ENCODE data around the gene SPRY1.

DNA sequence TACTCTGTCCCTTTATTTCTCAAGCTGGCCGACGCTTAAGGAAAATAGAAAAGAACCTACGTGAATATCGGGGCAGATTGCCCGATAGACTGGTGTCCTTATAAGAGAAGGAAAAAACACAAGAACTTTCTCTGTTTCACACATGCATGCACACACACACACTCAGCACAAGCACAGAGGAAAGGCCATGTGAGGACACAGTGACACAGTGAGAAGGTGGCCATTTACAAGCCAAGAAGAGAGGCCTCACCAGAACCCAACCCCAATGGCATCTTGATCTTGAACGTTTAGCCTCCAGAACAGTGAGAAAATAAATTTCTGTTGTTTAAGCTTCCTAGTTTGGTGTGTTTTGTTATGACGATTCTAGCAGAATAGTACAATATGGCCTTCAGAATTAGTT lies 37.0 kb downstream of the SPRY1 start:
- TF ChIP-seq POLR2A (IDR thresholded peaks at IDR 0.05; ENCODE audit: borderline replicate concordance, extremely low read depth, insufficient read depth, insufficient read length) (no peak), POLR2AphosphoS5 (IDR thresholded peaks at IDR 0.05; ENCODE audit: low read depth, low read length) (no peak), EZH2 (IDR thresholded peaks at IDR 0.05) (no peak), EZH2phosphoT487 (IDR thresholded peaks at IDR 0.05; ENCODE audit: borderline replicate concordance) (no peak), CTCF (IDR thresholded peaks at IDR 0.05 in 2 of 3, conservative IDR thresholded peaks at IDR 0.05 in 1 of 3; ENCODE audit: borderline replicate concordance in 1 of 3, insufficient read depth in 1 of 3, low read depth in 2 of 3, low read length in 2 of 3) (no peak), ELF1 (IDR thresholded peaks at IDR 0.05; ENCODE audit: borderline replicate concordance, low read depth) (no peak), MAX (IDR thresholded peaks at IDR 0.05) (no peak), JUND (IDR thresholded peaks at IDR 0.05) (no peak), YY1 (IDR thresholded peaks at IDR 0.05; ENCODE audit: extremely low read depth, insufficient replicate concordance, low read depth, low read length) (no peak), ZFX (IDR thresholded peaks at IDR 0.05) (no peak)
- TF ChIP-seq, protein P1, sequence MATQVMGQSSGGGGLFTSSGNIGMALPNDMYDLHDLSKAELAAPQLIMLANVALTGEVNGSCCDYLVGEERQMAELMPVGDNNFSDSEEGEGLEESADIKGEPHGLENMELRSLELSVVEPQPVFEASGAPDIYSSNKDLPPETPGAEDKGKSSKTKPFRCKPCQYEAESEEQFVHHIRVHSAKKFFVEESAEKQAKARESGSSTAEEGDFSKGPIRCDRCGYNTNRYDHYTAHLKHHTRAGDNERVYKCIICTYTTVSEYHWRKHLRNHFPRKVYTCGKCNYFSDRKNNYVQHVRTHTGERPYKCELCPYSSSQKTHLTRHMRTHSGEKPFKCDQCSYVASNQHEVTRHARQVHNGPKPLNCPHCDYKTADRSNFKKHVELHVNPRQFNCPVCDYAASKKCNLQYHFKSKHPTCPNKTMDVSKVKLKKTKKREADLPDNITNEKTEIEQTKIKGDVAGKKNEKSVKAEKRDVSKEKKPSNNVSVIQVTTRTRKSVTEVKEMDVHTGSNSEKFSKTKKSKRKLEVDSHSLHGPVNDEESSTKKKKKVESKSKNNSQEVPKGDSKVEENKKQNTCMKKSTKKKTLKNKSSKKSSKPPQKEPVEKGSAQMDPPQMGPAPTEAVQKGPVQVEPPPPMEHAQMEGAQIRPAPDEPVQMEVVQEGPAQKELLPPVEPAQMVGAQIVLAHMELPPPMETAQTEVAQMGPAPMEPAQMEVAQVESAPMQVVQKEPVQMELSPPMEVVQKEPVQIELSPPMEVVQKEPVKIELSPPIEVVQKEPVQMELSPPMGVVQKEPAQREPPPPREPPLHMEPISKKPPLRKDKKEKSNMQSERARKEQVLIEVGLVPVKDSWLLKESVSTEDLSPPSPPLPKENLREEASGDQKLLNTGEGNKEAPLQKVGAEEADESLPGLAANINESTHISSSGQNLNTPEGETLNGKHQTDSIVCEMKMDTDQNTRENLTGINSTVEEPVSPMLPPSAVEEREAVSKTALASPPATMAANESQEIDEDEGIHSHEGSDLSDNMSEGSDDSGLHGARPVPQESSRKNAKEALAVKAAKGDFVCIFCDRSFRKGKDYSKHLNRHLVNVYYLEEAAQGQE (IDR thresholded peaks at IDR 0.05; ENCODE audit: low read depth), result no peak
